Measurements from ENCODE around the gene GBP2. TPM values are rescaled to one million over a fixed set of nuclear protein-coding genes. Genes with fewer than 3 reads are reported as not detected.

The GBP2 gene
- total RNA-seq, 1 experiment from 2014 or later: 3.0 TPM

- ChIA-PET CTCF (no interaction called here), POLR2A (interaction anchor here (0.6 kb wide), 1 partner anchor 32 kb away, joined by 3 read pairs; no protein-coding TSS in a partner anchor)
- H3K27ac ChIP-seq (ENCODE audit: low read length): no peak overlapping the region
- no TSS peak for BruUV-seq (replicated peaks)
- H3K9me3 ChIP-seq (ENCODE audit: control insufficient read depth, insufficient read depth, low read depth, low read length): no peaks in the 10 kb centered on the region
- no peaks in the 10 kb centered on the region for H3K27me3 ChIP-seq (ENCODE audit: control insufficient read depth, insufficient read depth, low read length)
- ATAC-seq: 0 out of 2 replicates have a peak, but pooled peaks have one; percentile 68
- in situ Hi-C loops (cut with HindIII; ENCODE audit: low pct_unique_long_range_greater_than_20kb, low sequenced_read_pairs) (no loop called here), intact Hi-C loops (cut with micrococcal nuclease; ENCODE audit: unreplicated experiment) (no loop called here)
- no peak for DNase-seq (ENCODE audit: low read depth, low spot score)
- no peak overlapping the region for H3K4me3 ChIP-seq (ENCODE audit: low read depth in 2 of 2, low read length in 2 of 2)
- H3K4me1 ChIP-seq (ENCODE audit: control insufficient read depth, insufficient read depth, low read length): no peaks in the 10 kb centered on the region
- TF ChIP-seq CTCF (IDR thresholded peaks at IDR 0.05) (peak; percentile 12; the same call in 1 of the 2 replicates), SIN3A (IDR thresholded peaks at IDR 0.05; ENCODE audit: borderline replicate concordance, insufficient read depth, low read depth, low read length) (no peak), POLR2AphosphoS5 (IDR thresholded peaks at IDR 0.05; ENCODE audit: low read depth, low read length) (no peak), REST (IDR thresholded peaks at IDR 0.05; ENCODE audit: insufficient read depth in 1 of 2, low read depth in 2 of 2, low read length in 1 of 2) (no peak)
- H3K36me3 ChIP-seq (ENCODE audit: control insufficient read depth, insufficient read depth, low read length): no peaks in the 10 kb centered on the region
Measured at GRCh38 chr1:89149229-89149628, 23.3 kb upstream of the GBP2 start.

GRCh38 chr1:89147678-89148658 lies 22.1 kb upstream of the GBP2 start:
- Histone ChIP-seq H3K27me3 (ENCODE audit: control insufficient read depth, insufficient read depth, low read length) (no peaks in the 10 kb centered on the region), H3K27ac (ENCODE audit: low read length) (no peak overlapping the region), H3K9me3 (ENCODE audit: control insufficient read depth, insufficient read depth, low read depth, low read length) (no peaks in the 10 kb centered on the region), H3K36me3 (ENCODE audit: control insufficient read depth, insufficient read depth, low read length) (no peaks in the 10 kb centered on the region), H3K4me3 (ENCODE audit: low read depth in 2 of 2, low read length in 2 of 2) (no peak overlapping the region), H3K4me1 (ENCODE audit: control insufficient read depth, insufficient read depth, low read length) (no peaks in the 10 kb centered on the region)
- POLR2A ChIA-PET: no interaction called here
- CTCF ChIA-PET: interaction anchor here (0.5 to 1.1 kb wide), 2 partner anchors 62 to 560 kb away, joined by 3 to 5 read pairs; no protein-coding TSS in a partner anchor
- intact Hi-C loops (cut with micrococcal nuclease; ENCODE audit: unreplicated experiment) (no loop called here), in situ Hi-C loops (cut with HindIII; ENCODE audit: low pct_unique_long_range_greater_than_20kb, low sequenced_read_pairs) (no loop called here)
- BruUV-seq (replicated peaks): no TSS peak
- no peak for DNase-seq (ENCODE audit: low read depth, low spot score)
- TF ChIP-seq SIN3A (IDR thresholded peaks at IDR 0.05; ENCODE audit: borderline replicate concordance, insufficient read depth, low read depth, low read length) (no peak), CTCF (IDR thresholded peaks at IDR 0.05) (no peak), TCF7L2 (IDR thresholded peaks at IDR 0.05; ENCODE audit: low read depth, low read length) (no peak), REST (IDR thresholded peaks at IDR 0.05; ENCODE audit: insufficient read depth in 1 of 2, low read depth in 2 of 2, low read length in 1 of 2) (no peak), POLR2AphosphoS5 (IDR thresholded peaks at IDR 0.05; ENCODE audit: low read depth, low read length) (no peak)
- ATAC-seq: no peak

All from Panc1 (cell line).